ENCODE data around the gene NREP.

- TF ChIP-seq POLR2A (IDR thresholded peaks at IDR 0.05; ENCODE audit: low read length) (no peak), GATA1 (IDR thresholded peaks at IDR 0.05; ENCODE audit: low read depth, low read length) (no peak)
These were observed 43.4 kb upstream of the NREP start for GRCh38 chr5:111800351-111800750.

Measured in erythroblast (primary cell).